ENCODE data around the gene GUCY2D.

The GUCY2D gene

GRCh38 chr17:8069587-8069860 is 67.1 kb downstream of the GUCY2D start:
- no peak for TF ChIP-seq CTCF (conservative IDR thresholded peaks at IDR 0.05; ENCODE audit: low read length)
- no peak for DNase-seq (ENCODE audit: low read depth)
- no peak overlapping the region for H3K4me3 ChIP-seq (ENCODE audit: low read length)
